Fibroblast of lung (primary cell): ENCODE results near the gene DUSP8. TPM values are rescaled to one million over a fixed set of nuclear protein-coding genes. Genes with fewer than 3 reads are reported as not detected.

Experiments used
- DNase-seq, 2 donors: peaks; one replicate each; pipeline versions ENCODE4 v3.0.0 to v3.0.0-alpha.2; 2010; ENCODE audit warnings: low read depth in 2 of 2
- H2AFZ ChIP-seq: 2 replicates; pipeline ENCODE4 v1.5.1; 2012; ENCODE audit warnings: low read length, control low read depth, inconsistent platforms
- H3K27ac ChIP-seq: 2 replicates; pipeline ENCODE4 v1.5.1; 2011; ENCODE audit warnings: low read length, control low read depth; ENCODE audit not compliant: insufficient read depth
- H3K27me3 ChIP-seq: 2 replicates; pipeline ENCODE4 v1.5.1; 2011; ENCODE audit warnings: mild to moderate bottlenecking, low read length; ENCODE audit not compliant: control insufficient read depth, insufficient read depth
- H3K36me3 ChIP-seq: 2 replicates; pipeline ENCODE4 v1.5.1; 2011; ENCODE audit warnings: low read length; ENCODE audit not compliant: control insufficient read depth, insufficient read depth
- H3K4me1 ChIP-seq: 2 replicates; pipeline ENCODE4 v1.5.1; 2011; ENCODE audit warnings: low read length; ENCODE audit not compliant: control insufficient read depth, insufficient read depth; ENCODE audit errors: extremely low read depth
- H3K4me2 ChIP-seq: 2 replicates; pipeline ENCODE4 v1.5.1; 2011; ENCODE audit warnings: low read length, control low read depth; ENCODE audit not compliant: insufficient read depth; ENCODE audit errors: extremely low read depth
- H3K4me3 ChIP-seq, 4 experiments: fragments of 200-600 bp in 1 of 4; sonication (generic) in 1 of 4; replicated peaks in 1 of 4; 2 replicates each; pipeline ENCODE4 v1.5.1; 2011 to 2016; ENCODE audit warnings: low read length in 4 of 4, low read depth in 3 of 4, mild to moderate bottlenecking in 3 of 4, control low read depth in 2 of 4, inconsistent platforms in 1 of 4, mixed read lengths in 1 of 4; ENCODE audit not compliant: insufficient read depth in 1 of 4; ENCODE audit errors: control extremely low read depth in 1 of 4
- H3K79me2 ChIP-seq: 2 replicates; pipeline ENCODE4 v1.5.1; 2012; ENCODE audit warnings: mild to moderate bottlenecking, low read length, inconsistent platforms; ENCODE audit not compliant: control insufficient read depth, insufficient read depth
- H3K9ac ChIP-seq: 2 replicates; pipeline ENCODE4 v1.5.1; 2011; ENCODE audit warnings: mild to moderate bottlenecking, low read length, control low read depth; ENCODE audit not compliant: insufficient read depth
- H3K9me3 ChIP-seq: 2 replicates; pipeline ENCODE4 v1.5.1; 2012; ENCODE audit warnings: low read depth, low read length; ENCODE audit not compliant: control insufficient read depth, insufficient read depth
- H4K20me1 ChIP-seq: 2 replicates; pipeline ENCODE4 v1.5.1; 2011; ENCODE audit warnings: low read length; ENCODE audit not compliant: control insufficient read depth, insufficient read depth; ENCODE audit errors: extremely low read depth
- EZH2 ChIP-seq: IDR thresholded peaks from 2 replicates; pipeline ENCODE4 v1.5.1; 2012; ENCODE audit warnings: low read length, control low read depth, mild to moderate bottlenecking; ENCODE audit errors: missing control alignments
- polyA plus RNA-seq, 2 donors: library from polyadenylated mRNA; depleted of rRNA in 1 of 2; stranded (reverse) in 1 of 2; unstranded in 1 of 2; fragments of >200 nt; gene quantifications; 2 replicates each; pipeline ENCODE4 v1.2.1, GENCODE V29; 2011 to 2012; ENCODE audit warnings: missing spikeins in 1 of 2
- total RNA-seq: library from RNA; depleted of rRNA; stranded (reverse); fragments of >200 nt; gene quantifications from 2 replicates; pipeline ENCODE4 v1.2.1, GENCODE V29; 2014
- TF ChIP-seq, protein P1 (sequence below), 2 donors: IDR thresholded peaks in 1 of 2; conservative IDR thresholded peaks in 1 of 2; 1 replicate in 1 of 2; 2 replicates in 1 of 2; pipeline ENCODE4 v1.5.1; 2011 to 2012; ENCODE audit warnings: low read length in 2 of 2, control low read depth in 1 of 2, inconsistent platforms in 1 of 2, low read depth in 1 of 2, mild to moderate bottlenecking in 1 of 2

Gene DUSP8
- total and polyA plus RNA-seq, 2 donors (not counting 1 experiment from before 2014, with no cell fraction given): 0.62 to 0.66 TPM

DNA sequence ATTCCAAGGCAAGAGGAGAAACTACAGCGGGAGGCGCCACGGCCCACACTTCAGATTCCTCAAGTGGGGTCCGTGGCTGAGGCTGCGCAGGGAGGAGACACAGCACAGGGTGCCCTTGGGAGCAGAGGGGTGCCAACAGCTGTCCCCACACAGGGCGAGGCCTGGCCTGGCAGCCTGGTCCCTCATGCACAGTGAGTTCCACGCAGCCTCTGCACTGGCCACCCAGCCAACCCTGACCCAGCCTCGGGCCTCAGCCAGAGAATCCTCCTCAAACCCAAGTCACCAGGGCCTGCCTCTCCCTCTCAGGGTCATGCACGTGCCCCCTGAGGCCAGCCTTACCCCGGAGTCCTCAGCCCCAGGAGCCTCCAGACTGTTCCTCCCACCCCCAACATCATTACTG, 63.1 kb downstream of the DUSP8 start:
- peaks cover 2% of the 10 kb centered on the region for H3K79me2 ChIP-seq

DNA sequence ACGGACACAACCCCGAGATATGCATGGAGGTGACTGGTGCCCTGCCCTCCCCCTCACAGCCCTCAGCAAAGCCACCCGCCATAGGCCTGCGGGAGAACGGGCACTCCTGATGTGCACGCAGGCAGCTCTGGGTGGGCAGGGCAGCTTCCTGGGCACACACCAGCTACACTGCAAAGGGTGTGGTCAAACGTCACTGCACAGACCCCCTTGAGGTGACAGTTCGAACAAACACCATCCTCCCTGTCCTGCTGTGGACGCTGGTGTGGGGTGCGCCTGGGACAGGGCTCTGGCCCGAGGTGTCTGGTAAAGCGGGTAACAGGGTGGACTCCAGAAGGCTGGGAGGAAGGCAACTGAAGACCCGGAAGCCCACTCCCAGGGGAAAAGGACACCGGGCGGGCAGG, 63.6 kb downstream of the DUSP8 start:
- H3K79me2 ChIP-seq: peaks cover 2% of the 10 kb centered on the region

More for the DNA sequence above, 63.1 kb downstream of the DUSP8 start:
- Histone ChIP-seq H3K27ac (no peak overlapping the region), H3K4me1 (no peaks in the 10 kb centered on the region), H4K20me1 (no peaks in the 10 kb centered on the region), H3K4me3 (no peak overlapping the region), H3K9me3 (no peaks in the 10 kb centered on the region), H3K27me3 (no peaks in the 10 kb centered on the region), H3K9ac (no peak overlapping the region), H3K4me2 (no peak overlapping the region), H2AFZ (no peak overlapping the region), H3K36me3 (no peaks in the 10 kb centered on the region)
- TF ChIP-seq EZH2: no peak
- TF ChIP-seq, protein P1, sequence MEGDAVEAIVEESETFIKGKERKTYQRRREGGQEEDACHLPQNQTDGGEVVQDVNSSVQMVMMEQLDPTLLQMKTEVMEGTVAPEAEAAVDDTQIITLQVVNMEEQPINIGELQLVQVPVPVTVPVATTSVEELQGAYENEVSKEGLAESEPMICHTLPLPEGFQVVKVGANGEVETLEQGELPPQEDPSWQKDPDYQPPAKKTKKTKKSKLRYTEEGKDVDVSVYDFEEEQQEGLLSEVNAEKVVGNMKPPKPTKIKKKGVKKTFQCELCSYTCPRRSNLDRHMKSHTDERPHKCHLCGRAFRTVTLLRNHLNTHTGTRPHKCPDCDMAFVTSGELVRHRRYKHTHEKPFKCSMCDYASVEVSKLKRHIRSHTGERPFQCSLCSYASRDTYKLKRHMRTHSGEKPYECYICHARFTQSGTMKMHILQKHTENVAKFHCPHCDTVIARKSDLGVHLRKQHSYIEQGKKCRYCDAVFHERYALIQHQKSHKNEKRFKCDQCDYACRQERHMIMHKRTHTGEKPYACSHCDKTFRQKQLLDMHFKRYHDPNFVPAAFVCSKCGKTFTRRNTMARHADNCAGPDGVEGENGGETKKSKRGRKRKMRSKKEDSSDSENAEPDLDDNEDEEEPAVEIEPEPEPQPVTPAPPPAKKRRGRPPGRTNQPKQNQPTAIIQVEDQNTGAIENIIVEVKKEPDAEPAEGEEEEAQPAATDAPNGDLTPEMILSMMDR (conservative IDR thresholded peaks at IDR 0.05 in 1 of 2, IDR thresholded peaks at IDR 0.05 in 1 of 2; ENCODE audit: low read depth in 1 of 2, low read length in 2 of 2): no peak
- no peak for DNase-seq

DNA sequence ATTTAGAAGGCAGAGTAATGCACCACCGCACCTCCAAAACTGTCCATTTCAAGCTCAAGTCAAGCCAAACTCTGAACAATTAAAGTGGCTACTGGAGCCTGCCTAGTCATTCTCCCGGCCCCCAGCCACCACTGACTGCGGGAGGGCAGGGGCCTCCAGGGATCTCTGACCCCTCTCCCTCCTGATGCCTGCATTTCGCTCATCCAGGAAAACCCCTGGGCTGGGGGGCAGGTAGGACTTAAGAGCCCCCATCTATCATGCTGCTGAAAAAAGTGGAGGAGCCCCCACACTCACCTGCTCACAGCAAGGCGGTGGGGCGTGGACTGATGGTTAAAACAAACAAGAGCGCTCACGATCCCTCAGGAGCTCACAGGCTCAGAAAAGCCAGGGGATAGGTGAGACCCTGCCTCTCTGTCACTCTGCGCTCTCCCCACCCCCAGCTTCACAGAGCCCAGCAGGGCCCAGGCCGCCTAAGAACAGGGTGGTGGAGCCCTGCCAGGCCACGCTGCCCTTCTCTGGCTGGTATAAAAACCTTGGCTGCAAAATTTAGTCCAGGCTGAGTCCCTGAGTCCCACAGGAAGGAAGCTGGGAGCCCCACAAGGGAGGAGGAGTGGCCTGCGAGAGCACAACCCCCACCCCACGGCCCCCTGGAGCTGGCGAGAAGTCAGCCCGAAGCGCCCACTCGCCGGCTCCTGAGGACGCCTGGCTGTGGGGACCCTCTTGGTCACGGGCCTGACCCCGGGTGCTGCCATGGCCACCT, 64.5 kb downstream of the DUSP8 start:
- TF ChIP-seq EZH2: no peak
- TF ChIP-seq, protein P1 (conservative IDR thresholded peaks at IDR 0.05 in 1 of 2, IDR thresholded peaks at IDR 0.05 in 1 of 2; ENCODE audit: low read depth in 1 of 2, low read length in 2 of 2): no peak
- DNase-seq: no peak
- Histone ChIP-seq H3K9me3 (no peaks in the 10 kb centered on the region), H3K4me2 (no peak overlapping the region), H2AFZ (no peak overlapping the region), H3K27me3 (no peaks in the 10 kb centered on the region), H3K36me3 (no peaks in the 10 kb centered on the region), H3K27ac (no peak overlapping the region), H4K20me1 (no peaks in the 10 kb centered on the region), H3K4me3 (no peak overlapping the region), H3K4me1 (no peaks in the 10 kb centered on the region), H3K9ac (no peak overlapping the region), H3K79me2 (peaks cover 2% of the 10 kb centered on the region)

More for the DNA sequence above, 63.6 kb downstream of the DUSP8 start:
- H3K4me1 ChIP-seq: no peaks in the 10 kb centered on the region
- H3K4me2 ChIP-seq: no peak overlapping the region
- H2AFZ ChIP-seq: no peak overlapping the region
- H4K20me1 ChIP-seq: no peaks in the 10 kb centered on the region
- H3K9ac ChIP-seq: no peak overlapping the region
- no peak for DNase-seq
- no peak overlapping the region for H3K27ac ChIP-seq
- TF ChIP-seq, protein P1 (conservative IDR thresholded peaks at IDR 0.05 in 1 of 2, IDR thresholded peaks at IDR 0.05 in 1 of 2; ENCODE audit: low read depth in 1 of 2, low read length in 2 of 2): no peak
- no peak for TF ChIP-seq EZH2
- H3K9me3 ChIP-seq: no peaks in the 10 kb centered on the region
- H3K36me3 ChIP-seq: no peaks in the 10 kb centered on the region
- no peaks in the 10 kb centered on the region for H3K27me3 ChIP-seq
- H3K4me3 ChIP-seq: no peak overlapping the region
